ENCODE data around the gene TPH1. TPM values are rescaled to one million over a fixed set of nuclear protein-coding genes. Genes with fewer than 3 reads are reported as not detected.
A peak's percentile ranks its signal among the peaks of the same experiment; 100 is the strongest.

Gene TPH1
- total RNA-seq, 2 donors from 2014 or later = 0.24 to 0.31 TPM

DNA sequence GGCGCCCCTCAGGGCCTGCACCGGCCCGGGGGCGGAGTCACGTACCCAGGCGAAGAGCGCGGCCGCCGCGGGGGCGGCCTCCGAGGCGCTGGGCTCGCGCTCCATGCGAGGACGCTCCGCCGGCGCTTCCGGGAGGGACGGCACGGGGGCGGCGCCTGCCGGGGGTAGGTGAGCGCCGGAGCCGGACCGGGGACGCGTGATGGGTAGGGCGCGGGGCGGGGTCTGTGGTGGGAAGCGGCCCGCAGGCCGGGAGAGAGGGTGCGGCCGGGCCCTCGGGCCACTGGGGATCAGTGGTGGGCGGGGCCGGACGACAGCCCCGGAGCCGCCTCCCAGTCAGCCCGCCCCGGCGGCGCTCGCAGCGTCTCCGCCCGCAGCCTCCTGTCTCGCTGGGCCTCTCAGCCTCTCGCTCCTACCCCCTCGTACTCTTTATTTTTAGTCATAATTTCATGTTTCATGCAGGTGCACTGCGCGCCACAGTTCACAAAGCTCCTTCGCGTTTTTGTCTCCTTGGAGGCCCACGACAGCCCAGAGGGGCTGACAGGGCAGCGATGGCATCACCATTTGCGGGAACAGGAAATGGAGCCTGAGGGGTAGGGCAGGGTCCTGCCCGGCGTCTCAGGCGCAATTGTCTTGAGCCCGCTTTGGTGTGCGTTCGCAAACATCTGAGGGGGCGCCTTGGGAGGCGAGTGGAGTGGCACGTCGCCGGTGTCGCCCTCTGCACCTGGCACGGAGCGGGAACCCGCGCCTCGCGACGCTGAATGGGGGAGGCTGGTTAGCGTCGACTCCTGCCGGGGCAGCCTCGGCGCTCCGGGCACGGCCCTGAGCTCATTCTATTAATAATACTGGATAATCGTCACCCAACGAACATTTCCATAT is 32.9 kb downstream of the TPH1 start, which contains the start of gene SERGEF:
TSS of gene SERGEF (minus strand) at position 142 of the 876 bp plus-strand sequence. CDS start at position 105, 37 bp downstream.
- Mint-ChIP-seq H3K36me3 (ENCODE audit: low read depth) (no peaks in the 10 kb centered on the region), H3K27ac (peak within 1 kb of the TSS; percentile 88), H3K4me1 (peaks cover 11% of the 10 kb centered on the region), H3K9me3 (no peaks in the 10 kb centered on the region), H3K4me3 (peak within 1 kb of the TSS; percentile 80), H3K27me3 (ENCODE audit: insufficient read depth) (peaks cover 30% of the 10 kb centered on the region)
- Histone ChIP-seq H3K36me3 (ENCODE audit: control insufficient read depth, insufficient read depth, low read length) (no peaks in the 10 kb centered on the region), H3K27me3 (ENCODE audit: control insufficient read depth, insufficient read depth, low read length, poor library complexity, severe bottlenecking) (peaks cover 19% of the 10 kb centered on the region), H3K4me3 (ENCODE audit: low read length) (peak within 1 kb of the TSS; percentile 88), H3K27ac (ENCODE audit: low read depth, low read length) (no peak within 1 kb of the TSS), H3K9me3 (ENCODE audit: control insufficient read depth, low read length) (no peaks in the 10 kb centered on the region), H3K4me1 (ENCODE audit: control insufficient read depth, insufficient read depth, low read length) (no peaks in the 10 kb centered on the region), H3K9ac (ENCODE audit: extremely low read depth, low read length, poor library complexity, severe bottlenecking) (no peak within 1 kb of the TSS)
- DNase-seq = peak; percentile 97
- TF ChIP-seq, protein P1, sequence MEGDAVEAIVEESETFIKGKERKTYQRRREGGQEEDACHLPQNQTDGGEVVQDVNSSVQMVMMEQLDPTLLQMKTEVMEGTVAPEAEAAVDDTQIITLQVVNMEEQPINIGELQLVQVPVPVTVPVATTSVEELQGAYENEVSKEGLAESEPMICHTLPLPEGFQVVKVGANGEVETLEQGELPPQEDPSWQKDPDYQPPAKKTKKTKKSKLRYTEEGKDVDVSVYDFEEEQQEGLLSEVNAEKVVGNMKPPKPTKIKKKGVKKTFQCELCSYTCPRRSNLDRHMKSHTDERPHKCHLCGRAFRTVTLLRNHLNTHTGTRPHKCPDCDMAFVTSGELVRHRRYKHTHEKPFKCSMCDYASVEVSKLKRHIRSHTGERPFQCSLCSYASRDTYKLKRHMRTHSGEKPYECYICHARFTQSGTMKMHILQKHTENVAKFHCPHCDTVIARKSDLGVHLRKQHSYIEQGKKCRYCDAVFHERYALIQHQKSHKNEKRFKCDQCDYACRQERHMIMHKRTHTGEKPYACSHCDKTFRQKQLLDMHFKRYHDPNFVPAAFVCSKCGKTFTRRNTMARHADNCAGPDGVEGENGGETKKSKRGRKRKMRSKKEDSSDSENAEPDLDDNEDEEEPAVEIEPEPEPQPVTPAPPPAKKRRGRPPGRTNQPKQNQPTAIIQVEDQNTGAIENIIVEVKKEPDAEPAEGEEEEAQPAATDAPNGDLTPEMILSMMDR (conservative IDR thresholded peaks at IDR 0.05) = peak; percentile 45
- 0 to 2% methylated on average over 7 to 93 of the region's 93 CpGs for whole genome bisulfite sequencing, 2 experiments (ENCODE audit: insufficient coverage in 1 of 2, insufficient read length in 1 of 2)

DNA sequence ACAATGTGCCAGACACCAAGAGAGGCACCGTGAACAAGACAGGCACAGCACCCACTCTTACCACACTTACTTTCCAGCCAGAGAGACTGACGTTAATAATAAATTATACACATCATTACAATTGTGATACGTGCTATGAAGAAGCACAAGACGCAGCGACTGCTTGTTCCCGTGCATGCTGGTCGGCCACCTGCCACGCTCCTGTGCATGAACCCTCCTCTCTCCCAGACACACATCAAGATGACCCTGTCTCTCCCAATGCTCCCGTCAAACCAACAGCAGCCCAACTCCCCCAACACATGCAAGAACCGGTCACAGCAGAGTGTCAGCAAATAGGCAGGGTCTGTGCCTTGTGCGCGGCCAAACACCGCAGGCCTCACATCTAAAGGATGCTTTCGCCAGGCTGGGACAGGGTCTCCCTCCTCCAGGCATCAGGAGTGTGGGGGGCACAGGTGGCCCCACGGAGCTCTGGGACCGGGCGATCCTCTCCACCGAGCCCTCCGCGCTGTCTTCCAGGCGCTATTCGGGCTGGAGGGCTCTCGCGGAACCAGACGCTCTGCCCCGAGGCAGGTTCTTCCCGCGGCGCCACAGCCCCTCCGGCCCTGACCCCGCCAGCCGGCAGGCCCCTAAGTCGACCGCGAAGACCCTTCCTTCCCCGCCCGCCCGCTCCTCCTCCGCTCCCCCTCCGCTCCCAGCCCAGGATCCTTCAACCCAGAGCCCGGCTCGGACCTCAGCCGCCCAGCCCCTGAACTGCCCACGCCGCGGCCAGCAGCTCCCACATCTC is 33.8 kb downstream of the TPH1 start:
- no peaks in the 10 kb centered on the region for H3K36me3 Mint-ChIP-seq (ENCODE audit: low read depth)
- TF ChIP-seq, protein P1 (conservative IDR thresholded peaks at IDR 0.05) = no peak
- H3K27ac Mint-ChIP-seq = peak overlapping the region; percentile 64
- no peaks in the 10 kb centered on the region for H3K36me3 ChIP-seq (ENCODE audit: control insufficient read depth, insufficient read depth, low read length)
- H3K4me1 ChIP-seq (ENCODE audit: control insufficient read depth, insufficient read depth, low read length) = no peaks in the 10 kb centered on the region
- DNase-seq = peak; percentile 80
- 6 to 8% methylated on average over 18 to 46 of the region's 46 CpGs for WGBS, 2 experiments (ENCODE audit: insufficient coverage in 1 of 2, insufficient read length in 1 of 2)
- no peak overlapping the region for H3K9ac ChIP-seq (ENCODE audit: extremely low read depth, low read length, poor library complexity, severe bottlenecking)
- peaks cover 30% of the 10 kb centered on the region for H3K27me3 Mint-ChIP-seq (ENCODE audit: insufficient read depth)
- peaks cover 11% of the 10 kb centered on the region for H3K4me1 Mint-ChIP-seq
- H3K4me3 Mint-ChIP-seq = peak overlapping the region; percentile 80
- peak overlapping the region; percentile 88 for H3K4me3 ChIP-seq (ENCODE audit: low read length)
- H3K27me3 ChIP-seq (ENCODE audit: control insufficient read depth, insufficient read depth, low read length, poor library complexity, severe bottlenecking) = peaks cover 19% of the 10 kb centered on the region
- H3K27ac ChIP-seq (ENCODE audit: low read depth, low read length) = no peak overlapping the region
- H3K9me3 ChIP-seq (ENCODE audit: control insufficient read depth, low read length) = no peaks in the 10 kb centered on the region
- H3K9me3 Mint-ChIP-seq = no peaks in the 10 kb centered on the region

DNA sequence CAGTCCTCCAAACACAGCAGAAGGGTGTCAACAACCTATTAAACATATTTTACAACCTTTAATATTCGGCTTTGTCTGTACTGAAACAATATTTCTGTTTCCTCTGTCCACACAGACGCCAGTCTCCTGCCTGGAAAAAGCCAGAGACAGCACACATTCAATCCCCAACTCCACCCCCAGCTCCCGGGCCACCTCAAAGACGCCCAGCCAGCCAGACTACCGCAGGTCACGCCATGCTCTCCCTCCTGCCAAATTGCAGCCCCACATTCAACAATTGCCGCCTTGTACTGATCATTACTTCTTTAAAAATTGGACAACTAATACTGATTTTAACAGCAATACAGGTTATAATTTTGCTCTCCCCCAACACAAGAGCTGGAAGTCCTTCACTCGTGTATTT is 34.4 kb downstream of the TPH1 start:
- no peaks in the 10 kb centered on the region for H3K9me3 ChIP-seq (ENCODE audit: control insufficient read depth, low read length)
- peaks cover 30% of the 10 kb centered on the region for H3K27me3 Mint-ChIP-seq (ENCODE audit: insufficient read depth)
- H3K36me3 ChIP-seq (ENCODE audit: control insufficient read depth, insufficient read depth, low read length) = peaks cover 2% of the 10 kb centered on the region
- H3K4me1 Mint-ChIP-seq = peaks cover 11% of the 10 kb centered on the region
- 91 to 92% methylated on average over 6 to 8 of the region's 8 CpGs for WGBS, 2 experiments (ENCODE audit: insufficient coverage in 1 of 2, insufficient read length in 1 of 2)
- H3K27ac Mint-ChIP-seq = no peak overlapping the region
- peaks cover 19% of the 10 kb centered on the region for H3K27me3 ChIP-seq (ENCODE audit: control insufficient read depth, insufficient read depth, low read length, poor library complexity, severe bottlenecking)
- H3K27ac ChIP-seq (ENCODE audit: low read depth, low read length) = no peak overlapping the region
- H3K9me3 Mint-ChIP-seq = no peaks in the 10 kb centered on the region
- H3K4me3 ChIP-seq (ENCODE audit: low read length) = peak overlapping the region; percentile 88
- peak overlapping the region; percentile 80 for H3K4me3 Mint-ChIP-seq
- peak; percentile 48 for DNase-seq
- peaks cover under 1% of the 10 kb centered on the region for H3K36me3 Mint-ChIP-seq (ENCODE audit: low read depth)
- TF ChIP-seq, protein P1 (conservative IDR thresholded peaks at IDR 0.05) = no peak
- H3K4me1 ChIP-seq (ENCODE audit: control insufficient read depth, insufficient read depth, low read length) = no peaks in the 10 kb centered on the region
- H3K9ac ChIP-seq (ENCODE audit: extremely low read depth, low read length, poor library complexity, severe bottlenecking) = no peak overlapping the region

Measured in endodermal cell (in vitro differentiated cells).